Left ventricle myocardium inferior (tissue), 1 donor: ENCODE measurements around the gene RGS5. TPM values are rescaled to one million over a fixed set of nuclear protein-coding genes. Genes with fewer than 3 reads are reported as not detected.

Experiments used
- DNase-seq: peaks from one replicate; pipeline ENCODE4 v3.0.0-alpha.2; 2020
- H3K27ac ChIP-seq: fragments of 200-600 bp; replicated peaks from 2 replicates; pipeline ENCODE4 v1.8.0; 2021
- H3K27me3 ChIP-seq: fragments of 200-600 bp; 2 replicates; pipeline ENCODE4 v1.8.0; 2021; ENCODE audit warnings: low read depth
- H3K36me3 ChIP-seq: fragments of 200-600 bp; 2 replicates; pipeline ENCODE4 v1.8.0; 2021
- H3K4me1 ChIP-seq: fragments of 200-600 bp; 2 replicates; pipeline ENCODE4 v1.8.0; 2021
- H3K4me3 ChIP-seq: fragments of 200-600 bp; 2 replicates; pipeline ENCODE4 v1.8.0; 2021; ENCODE audit warnings: mild to moderate bottlenecking, moderate library complexity
- H3K9me3 ChIP-seq: fragments of 200-600 bp; replicated peaks from 2 replicates; pipeline ENCODE4 v1.8.0; 2021
- CTCF ChIP-seq: fragments of 200-600 bp; IDR thresholded peaks from 2 replicates; pipeline ENCODE4 v1.8.0; 2021; ENCODE audit warnings: antibody characterized with exemption, mild to moderate bottlenecking, borderline replicate concordance
- intact Hi-C: fragments of 100-400 bp; cut with micrococcal nuclease; formaldehyde crosslinking; loops from one replicate; pipeline ENCODE4 v1.11.0; 2022
- total RNA-seq: library from RNA; stranded (reverse); fragmentation: NEBNext Ultra II Directional; extraction: Animal tissue kit (Norgen Biotek cat#: 25700); gene quantifications from one replicate; pipeline ENCODE4 v1.2.1, GENCODE V29; 2021
- donor health status: DM: no; HTN: yes; CAD: no; lungs with severe emphysema.

Gene RGS5
- total RNA-seq, 1 donor from 2014 or later, result 256 TPM

- H3K36me3 ChIP-seq, result no peaks in the 10 kb centered on the region
- H3K4me1 ChIP-seq, result no peaks in the 10 kb centered on the region
- no peaks in the 10 kb centered on the region for H3K9me3 ChIP-seq
- no peaks in the 10 kb centered on the region for H3K27me3 ChIP-seq
- peak overlapping the region; percentile 63 for H3K27ac ChIP-seq
- intact Hi-C loops, result no loop called here
- no peak overlapping the region for H3K4me3 ChIP-seq
- TF ChIP-seq CTCF, result no peak
- DNase-seq, result no peak
Measured at GRCh38 chr1:163182330-163182949, 20.3 kb downstream of the RGS5 start.

- no peak for TF ChIP-seq CTCF
- no peak overlapping the region for H3K27ac ChIP-seq
- H3K36me3 ChIP-seq, result no peaks in the 10 kb centered on the region
- intact Hi-C loops, result loop anchor here (10.0 kb wide), 1 partner anchor 136 kb away; no protein-coding TSS in a partner anchor
- no peaks in the 10 kb centered on the region for H3K27me3 ChIP-seq
- peaks cover 8% of the 10 kb centered on the region for H3K4me1 ChIP-seq
- H3K9me3 ChIP-seq, result no peaks in the 10 kb centered on the region
- no peak for DNase-seq
- no peak overlapping the region for H3K4me3 ChIP-seq
Measured at GRCh38 chr1:163178628-163179027, 24.1 kb downstream of the RGS5 start.

- Histone ChIP-seq H3K27ac (no peak overlapping the region), H3K9me3 (no peaks in the 10 kb centered on the region), H3K36me3 (no peaks in the 10 kb centered on the region), H3K4me3 (no peak overlapping the region), H3K27me3 (no peaks in the 10 kb centered on the region), H3K4me1 (peaks cover 8% of the 10 kb centered on the region)
- intact Hi-C loops, result loop anchor here (10.0 kb wide), 1 partner anchor 138 kb away; no protein-coding TSS in a partner anchor
- DNase-seq, result no peak
- no peak for TF ChIP-seq CTCF
Measured at GRCh38 chr1:163176797-163177196, 25.9 kb downstream of the RGS5 start.

- DNase-seq, result peak; percentile 61
- peaks cover 8% of the 10 kb centered on the region for H3K4me1 ChIP-seq
- H3K4me3 ChIP-seq, result peak overlapping the region; percentile 25
- H3K27me3 ChIP-seq, result no peaks in the 10 kb centered on the region
- TF ChIP-seq CTCF, result peak; percentile 92
- intact Hi-C loops, result loop anchor here (2.0 to 10.0 kb wide), 3 partner anchors 102 to 296 kb away; no protein-coding TSS in a partner anchor
- no peaks in the 10 kb centered on the region for H3K9me3 ChIP-seq
- no peaks in the 10 kb centered on the region for H3K36me3 ChIP-seq
- peak overlapping the region; percentile 43 for H3K27ac ChIP-seq
Measured at GRCh38 chr1:163174524-163175437, 27.9 kb downstream of the RGS5 start.

- intact Hi-C loops, result loop anchor here (5.0 to 10.0 kb wide), 2 partner anchors 101 to 142 kb away; no protein-coding TSS in a partner anchor
- Histone ChIP-seq H3K27me3 (no peaks in the 10 kb centered on the region), H3K4me3 (no peak overlapping the region), H3K4me1 (peaks cover 14% of the 10 kb centered on the region), H3K9me3 (no peaks in the 10 kb centered on the region), H3K36me3 (no peaks in the 10 kb centered on the region), H3K27ac (peak overlapping the region; percentile 13)
- no peak for TF ChIP-seq CTCF
- DNase-seq, result no peak
Measured at GRCh38 chr1:163173121-163173520, 29.6 kb downstream of the RGS5 start.
